OCI-LY1 (cell line): ENCODE measurements around the gene NCF4.

Experiments used
- H2AFZ ChIP-seq: fragments of 200-600 bp; sonication (generic), shearing (Covaris generic); 2 replicates; pipeline ENCODE4 v1.6.0; 2014; ENCODE audit warnings: antibody characterized with exemption, mild to moderate bottlenecking, low read length
- H3F3A ChIP-seq: fragments of 200-600 bp; sonication (generic), shearing (Covaris generic); 2 replicates; pipeline ENCODE4 v1.6.0; 2014; ENCODE audit warnings: mild to moderate bottlenecking, antibody characterized with exemption, low read length, moderate library complexity; ENCODE audit not compliant: insufficient read depth
- H3K27ac ChIP-seq: fragments of 200-600 bp; sonication (generic); 2 replicates; pipeline ENCODE4 v1.5.1; 2014; ENCODE audit warnings: low read length, mixed run types, mild to moderate bottlenecking, low read depth; ENCODE audit not compliant: poor library complexity, severe bottlenecking
- H3K27me3 ChIP-seq: fragments of 200-600 bp; sonication (generic); 2 replicates; pipeline ENCODE4 v1.6.0; 2014; ENCODE audit warnings: antibody characterized with exemption, mild to moderate bottlenecking, low read length, moderate library complexity; ENCODE audit not compliant: insufficient read depth
- H3K36me3 ChIP-seq: fragments of 200-600 bp; sonication (generic); 2 replicates; pipeline ENCODE4 v1.6.1; 2014; ENCODE audit warnings: mild to moderate bottlenecking, antibody characterized with exemption, low read length, moderate library complexity, mixed read lengths; ENCODE audit not compliant: insufficient read depth
- H3K4me1 ChIP-seq: fragments of 200-600 bp; sonication (generic); 2 replicates; pipeline ENCODE4 v1.5.1; 2014; ENCODE audit warnings: mild to moderate bottlenecking, low read length, moderate library complexity; ENCODE audit not compliant: insufficient read depth, severe bottlenecking
- H3K4me2 ChIP-seq: fragments of 200-600 bp; sonication (generic), shearing (Covaris generic); 2 replicates; pipeline ENCODE4 v1.6.1; 2014; ENCODE audit warnings: low read length
- H3K4me3 ChIP-seq: fragments of 200-600 bp; sonication (generic); 2 replicates; pipeline ENCODE4 v1.5.1; 2014; ENCODE audit warnings: low read length, low read depth, mild to moderate bottlenecking, mixed read lengths; ENCODE audit not compliant: poor library complexity, severe bottlenecking
- H3K79me2 ChIP-seq: fragments of 200-600 bp; shearing (Covaris generic); 2 replicates; pipeline ENCODE4 v1.6.1; 2016; ENCODE audit warnings: mixed run types, low read length, mixed read lengths; ENCODE audit not compliant: insufficient read depth
- H3K9ac ChIP-seq: fragments of 200-600 bp; sonication (generic), shearing (Covaris generic); 2 replicates; pipeline ENCODE4 v1.6.1; 2014; ENCODE audit warnings: mild to moderate bottlenecking, low read length, mixed read lengths
- H3K9me2 ChIP-seq: fragments of 200-600 bp; sonication (generic), shearing (Covaris generic); 2 replicates; pipeline ENCODE4 v1.6.1; 2014; ENCODE audit warnings: low read depth, mild to moderate bottlenecking, low read length, mixed read lengths
- H3K9me3 ChIP-seq: fragments of 200-600 bp; shearing (Covaris generic); 2 replicates; pipeline ENCODE4 v1.6.1; 2014; ENCODE audit warnings: low read length, mixed read lengths
- H4K20me1 ChIP-seq: fragments of 200-600 bp; sonication (generic), shearing (Covaris generic); 2 replicates; pipeline ENCODE4 v1.6.0; 2016; ENCODE audit warnings: mild to moderate bottlenecking, low read length; ENCODE audit not compliant: insufficient read depth
- EZH2 ChIP-seq: fragments of 200-600 bp; sonication (generic), shearing (Covaris generic); IDR thresholded peaks from 2 replicates; pipeline ENCODE4 v1.8.0; 2017; ENCODE audit warnings: borderline replicate concordance, mixed run types, mild to moderate bottlenecking, antibody characterized with exemption, low read length, moderate library complexity, mixed read lengths
- TF ChIP-seq, protein P1 (sequence below): fragments of 200-600 bp; sonication (generic), shearing (Covaris generic); IDR thresholded peaks from 2 replicates; pipeline ENCODE4 v1.5.1; 2017; ENCODE audit warnings: mild to moderate bottlenecking, antibody characterized with exemption, low read length, moderate library complexity, mixed read lengths

Gene NCF4

DNA sequence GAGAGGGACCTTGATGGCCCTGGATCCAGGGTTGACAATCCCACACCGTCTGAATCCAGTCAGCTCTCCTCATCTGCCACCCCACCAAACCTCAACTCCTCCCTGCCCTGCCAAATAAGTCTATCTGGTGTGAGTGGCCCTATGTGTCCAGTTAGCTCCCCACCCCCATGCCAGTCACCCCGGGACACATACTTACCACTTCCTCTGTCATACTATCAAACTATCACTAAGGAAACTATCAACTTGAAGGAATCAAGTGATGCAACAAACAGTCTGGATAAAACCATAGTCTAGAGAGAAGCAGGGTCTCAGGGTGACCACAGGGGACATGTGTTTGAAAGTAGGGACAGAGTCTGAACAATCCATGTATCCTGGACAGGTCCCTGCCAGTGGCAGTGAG, 39.4 kb downstream of the NCF4 start:
- TF ChIP-seq, protein P1, sequence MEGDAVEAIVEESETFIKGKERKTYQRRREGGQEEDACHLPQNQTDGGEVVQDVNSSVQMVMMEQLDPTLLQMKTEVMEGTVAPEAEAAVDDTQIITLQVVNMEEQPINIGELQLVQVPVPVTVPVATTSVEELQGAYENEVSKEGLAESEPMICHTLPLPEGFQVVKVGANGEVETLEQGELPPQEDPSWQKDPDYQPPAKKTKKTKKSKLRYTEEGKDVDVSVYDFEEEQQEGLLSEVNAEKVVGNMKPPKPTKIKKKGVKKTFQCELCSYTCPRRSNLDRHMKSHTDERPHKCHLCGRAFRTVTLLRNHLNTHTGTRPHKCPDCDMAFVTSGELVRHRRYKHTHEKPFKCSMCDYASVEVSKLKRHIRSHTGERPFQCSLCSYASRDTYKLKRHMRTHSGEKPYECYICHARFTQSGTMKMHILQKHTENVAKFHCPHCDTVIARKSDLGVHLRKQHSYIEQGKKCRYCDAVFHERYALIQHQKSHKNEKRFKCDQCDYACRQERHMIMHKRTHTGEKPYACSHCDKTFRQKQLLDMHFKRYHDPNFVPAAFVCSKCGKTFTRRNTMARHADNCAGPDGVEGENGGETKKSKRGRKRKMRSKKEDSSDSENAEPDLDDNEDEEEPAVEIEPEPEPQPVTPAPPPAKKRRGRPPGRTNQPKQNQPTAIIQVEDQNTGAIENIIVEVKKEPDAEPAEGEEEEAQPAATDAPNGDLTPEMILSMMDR: no peak
- TF ChIP-seq EZH2: no peak
- Histone ChIP-seq H3K4me2 (no peak overlapping the region), H4K20me1 (no peaks in the 10 kb centered on the region), H3K27me3 (peaks cover 14% of the 10 kb centered on the region; the same call in 1 of the 2 replicates), H3K79me2 (no peaks in the 10 kb centered on the region), H3K9ac (no peak overlapping the region), H3F3A (no peaks in the 10 kb centered on the region), H3K36me3 (no peaks in the 10 kb centered on the region), H3K4me3 (no peak overlapping the region), H3K27ac (no peak overlapping the region), H3K9me2 (no peaks in the 10 kb centered on the region), H3K4me1 (no peaks in the 10 kb centered on the region), H2AFZ (no peak overlapping the region), H3K9me3 (no peaks in the 10 kb centered on the region)

DNA sequence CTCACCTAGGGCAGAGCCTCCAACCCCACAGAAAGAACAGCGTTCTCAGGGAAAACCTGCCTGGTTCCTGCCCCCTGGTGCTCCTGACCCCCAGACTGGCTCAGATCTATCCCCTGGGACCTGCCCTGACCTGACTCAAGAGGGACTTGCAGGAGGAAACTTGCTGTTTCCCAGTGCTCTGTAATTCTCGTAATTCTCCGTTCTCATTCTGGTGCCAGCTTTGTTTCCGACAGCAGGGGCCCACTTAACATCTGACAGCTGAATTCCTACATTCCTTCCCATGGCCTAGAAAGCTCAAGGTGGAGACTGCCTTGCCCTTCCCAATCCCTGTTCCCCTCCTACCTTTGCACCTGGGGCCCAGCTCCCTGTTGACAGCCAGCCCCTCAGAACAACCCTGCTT, 40.1 kb downstream of the NCF4 start:
- Histone ChIP-seq H3F3A (no peaks in the 10 kb centered on the region), H3K9ac (no peak overlapping the region), H3K27me3 (peaks cover 14% of the 10 kb centered on the region; the same call in 1 of the 2 replicates), H3K4me2 (no peak overlapping the region), H3K4me1 (no peaks in the 10 kb centered on the region), H3K9me3 (no peaks in the 10 kb centered on the region), H3K27ac (no peak overlapping the region), H3K9me2 (no peaks in the 10 kb centered on the region), H3K79me2 (no peaks in the 10 kb centered on the region), H4K20me1 (no peaks in the 10 kb centered on the region), H3K4me3 (no peak overlapping the region), H3K36me3 (no peaks in the 10 kb centered on the region), H2AFZ (no peak overlapping the region)
- TF ChIP-seq EZH2: no peak
- TF ChIP-seq, protein P1: no peak

DNA sequence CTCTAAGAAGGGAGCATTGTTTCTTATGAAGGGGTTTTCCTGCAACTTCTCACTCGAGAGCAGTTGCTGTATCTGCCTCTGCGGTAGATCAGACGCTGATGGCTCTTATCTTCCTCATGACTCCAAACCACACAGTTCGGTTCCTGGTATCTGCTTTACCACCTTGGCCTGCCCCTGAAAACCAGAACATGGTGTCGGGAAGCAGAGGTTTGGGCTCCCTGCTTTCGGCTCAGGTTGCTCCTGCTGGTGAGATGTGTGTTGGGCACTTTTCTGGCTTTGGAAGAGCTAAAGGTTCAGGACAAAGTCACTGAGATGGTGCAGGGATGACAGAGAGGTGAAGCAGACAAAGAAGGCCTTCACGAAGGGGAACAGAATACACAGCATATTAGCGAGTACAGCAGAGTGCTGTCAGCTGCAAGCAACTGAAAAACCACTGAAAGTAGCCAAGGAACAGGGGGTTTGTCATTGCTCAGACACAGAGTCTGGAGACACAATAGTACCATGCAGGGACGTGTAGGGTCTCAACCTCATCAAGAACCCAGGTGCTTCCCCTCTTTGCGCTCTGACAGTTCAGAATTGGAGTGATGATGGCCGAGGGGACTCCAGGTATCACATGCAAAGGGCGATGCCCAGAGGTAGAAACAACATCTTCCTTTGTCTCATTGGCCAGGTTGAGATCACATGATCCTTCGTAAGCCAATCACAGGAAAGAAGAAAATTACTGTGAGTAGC, 40.8 kb downstream of the NCF4 start:
- H3K9ac ChIP-seq: no peak overlapping the region
- H3K9me3 ChIP-seq: no peaks in the 10 kb centered on the region
- H3K36me3 ChIP-seq: no peaks in the 10 kb centered on the region
- no peak overlapping the region for H2AFZ ChIP-seq
- no peaks in the 10 kb centered on the region for H4K20me1 ChIP-seq
- no peaks in the 10 kb centered on the region for H3K79me2 ChIP-seq
- no peaks in the 10 kb centered on the region for H3K9me2 ChIP-seq
- no peak overlapping the region for H3K27ac ChIP-seq
- H3F3A ChIP-seq: no peaks in the 10 kb centered on the region
- H3K4me1 ChIP-seq: no peaks in the 10 kb centered on the region
- no peak overlapping the region for H3K4me2 ChIP-seq
- H3K4me3 ChIP-seq: no peak overlapping the region
- TF ChIP-seq, protein P1: no peak
- TF ChIP-seq EZH2: no peak
- H3K27me3 ChIP-seq: peaks cover 14% of the 10 kb centered on the region; the same call in 1 of the 2 replicates
